ENCODE measurements around the gene LRCH3.
"Not testable (repeated sequence)": the region's sequence is repeated elsewhere in the genome, so short reads cannot be mapped to it uniquely, and the experiment has no call there.

Gene LRCH3

DNA sequence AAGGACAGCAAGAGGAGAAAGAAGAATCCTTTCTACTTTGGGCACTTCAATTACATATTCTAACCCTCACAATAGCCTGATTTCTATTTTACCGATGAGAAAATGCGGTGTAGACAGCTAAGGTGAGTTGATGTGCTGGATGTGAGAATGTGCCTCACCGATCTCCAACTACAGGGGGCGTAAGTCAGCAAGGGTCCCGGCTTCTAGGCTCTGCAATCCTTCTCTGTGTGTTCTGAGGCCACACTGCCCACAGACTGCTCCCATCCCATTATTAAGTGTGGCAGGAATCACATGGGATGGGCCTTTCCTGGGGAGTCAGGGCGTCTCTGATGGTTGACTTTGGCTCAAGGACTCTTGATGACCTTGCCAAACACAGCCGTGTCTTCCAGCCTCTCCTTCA is 135.4 kb downstream of the LRCH3 start:
- no peak for DNase-seq (ENCODE audit: insufficient read length, low spot score)
- FAIRE-seq: peak; percentile 27
- no peak for TF ChIP-seq POLR2A (IDR thresholded peaks at IDR 0.05; ENCODE audit: low read depth, low read length)

DNA sequence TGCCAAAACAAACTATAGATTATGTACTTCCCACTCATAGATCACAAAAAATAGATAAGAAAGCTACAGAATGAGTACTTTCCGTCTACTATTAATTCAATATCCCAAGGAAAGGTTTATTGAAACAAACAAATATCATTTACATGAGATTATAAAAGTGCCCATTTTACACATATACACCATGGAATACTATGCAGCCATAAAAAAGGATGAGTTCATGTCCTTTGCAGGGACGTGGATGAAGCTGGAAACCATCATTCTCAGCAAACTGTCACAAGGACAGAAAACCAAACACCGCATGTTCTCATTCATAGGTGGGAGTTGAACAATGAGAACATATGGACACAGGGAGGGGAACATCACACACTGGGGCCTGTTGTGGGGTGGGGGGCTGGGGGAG is 136.5 kb downstream of the LRCH3 start:
- not testable (repeated sequence) for DNase-seq (ENCODE audit: insufficient read length, low spot score); FAIRE-seq

DNA sequence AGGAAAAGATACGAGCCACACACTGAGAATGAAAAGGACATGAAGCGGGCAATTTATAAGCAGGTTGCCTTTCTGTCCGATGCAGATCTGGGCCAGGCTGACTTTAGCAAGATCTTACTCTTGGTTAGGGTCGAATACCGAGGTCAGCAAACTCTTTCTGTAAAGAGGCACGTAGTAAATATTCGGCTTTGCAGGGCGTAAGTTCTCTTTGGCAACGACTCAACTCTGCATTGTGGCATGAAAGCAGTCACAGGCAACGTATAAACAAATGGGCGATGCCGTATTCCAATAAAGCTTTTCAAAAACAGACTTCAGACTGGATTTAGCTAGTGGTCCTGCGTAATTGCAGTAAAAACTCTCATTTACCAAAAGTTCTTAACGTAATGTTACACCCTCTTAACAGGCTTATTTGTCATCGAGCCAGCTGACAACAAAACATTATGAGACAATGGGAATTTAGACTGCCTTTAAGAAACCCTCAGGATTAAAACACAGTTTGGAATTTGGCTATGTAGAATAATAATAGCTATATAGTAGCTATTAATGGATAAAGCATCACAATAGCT is 145.8 kb downstream of the LRCH3 start:
- TF ChIP-seq POLR2A (IDR thresholded peaks at IDR 0.05; ENCODE audit: low read depth, low read length): no peak
- FAIRE-seq: no peak
- no peak for DNase-seq (ENCODE audit: insufficient read length, low spot score)

All from H54 (cell line).